ENCODE measurements around the gene SDK2. TPM values are rescaled to one million over a fixed set of nuclear protein-coding genes. Genes with fewer than 3 reads are reported as not detected.

Gene SDK2
- total and polyA plus RNA-seq, 11 donors: 0.84 to 4.0 (median 2.6) TPM

DNA sequence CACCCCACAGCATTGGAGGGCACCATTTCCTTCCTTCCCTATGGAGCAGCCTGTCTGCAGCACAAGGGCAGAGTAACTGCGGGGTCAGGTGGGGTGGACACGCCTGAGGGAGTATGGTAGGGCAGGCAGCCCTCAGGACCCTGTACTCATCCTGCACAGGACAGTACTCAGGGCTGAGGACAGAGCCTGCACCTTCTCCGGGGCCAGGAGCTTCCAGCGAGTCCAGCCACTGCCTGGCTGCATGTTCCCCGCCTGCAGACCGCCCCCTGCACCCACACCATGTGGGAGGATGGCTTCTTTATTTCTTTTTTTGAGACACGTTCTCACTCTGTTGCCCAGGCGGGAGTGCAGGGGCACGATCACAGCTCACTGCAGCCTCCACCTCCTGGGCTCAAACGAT is 284.9 kb downstream of the SDK2 start:
- Histone ChIP-seq H3K4me3 (no peak overlapping the region), H3K27me3 (no peaks in the 10 kb centered on the region), H3K36me3 (no peaks in the 10 kb centered on the region), H3K27ac (peak overlapping the region in 2 of 12 donors; percentile 24 to 28), H3K9me3 (no peaks in the 10 kb centered on the region), H3K4me1 (peaks cover 0 to 41% (median 9%) of the 10 kb centered on the region in 12 donors)
- ATAC-seq (peak in 1 of 4 donors; percentile 3), DNase-seq (no peak)
- TF ChIP-seq CTCF (IDR thresholded peaks at IDR 0.05) (no peak), POLR2A (IDR thresholded peaks at IDR 0.05) (no peak)
- 84 to 95% (median 91%) methylated on average over 8 to 10 of the region's 10 CpGs for WGBS, 4 donors
- intact Hi-C loops (cut with DNase I): loop anchor here in 2 of 10 donors (5.0 kb wide), 1 partner anchor 37 kb away; no protein-coding TSS in a partner anchor

DNA sequence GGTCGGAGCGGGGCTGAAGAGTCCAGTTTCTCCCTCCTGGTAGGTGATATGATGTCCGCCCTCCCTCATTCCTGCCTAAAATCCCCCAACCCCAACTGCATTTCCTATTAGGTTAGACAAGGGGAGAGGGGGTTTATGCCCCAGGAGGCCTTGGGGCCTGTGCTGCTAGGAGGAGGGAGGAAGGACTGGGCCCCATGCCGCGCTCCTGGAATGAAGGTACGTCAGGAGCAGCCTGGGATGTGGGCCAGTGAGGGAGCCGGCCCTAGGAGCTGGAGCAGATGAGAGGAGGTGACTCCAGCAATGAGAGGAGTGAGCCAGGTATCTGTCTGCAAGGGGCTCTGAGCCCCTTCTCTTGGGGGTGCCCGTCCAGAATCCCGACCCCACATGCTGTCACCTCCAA is 285.6 kb downstream of the SDK2 start:
- no peak overlapping the region for H3K4me3 ChIP-seq
- no peak for TF ChIP-seq CTCF (IDR thresholded peaks at IDR 0.05)
- TF ChIP-seq POLR2A (IDR thresholded peaks at IDR 0.05): no peak
- intact Hi-C loops (cut with DNase I): loop anchor here in 2 of 10 donors (5.0 kb wide), 1 partner anchor 36 kb away; no protein-coding TSS in a partner anchor
- no peaks in the 10 kb centered on the region for H3K27me3 ChIP-seq
- peaks cover 0 to 41% (median 9%) of the 10 kb centered on the region in 12 donors for H3K4me1 ChIP-seq
- peak overlapping the region in 1 of 12 donors; percentile 28 for H3K27ac ChIP-seq
- WGBS, 4 donors: 87 to 94% (median 90%) methylated on average over 7 to 9 of the region's 9 CpGs
- H3K36me3 ChIP-seq: no peaks in the 10 kb centered on the region
- no peaks in the 10 kb centered on the region for H3K9me3 ChIP-seq
- peak in 3 of 4 donors; percentile 16 to 64 (median 30) for ATAC-seq
- peak in 2 of 5 donors; percentile 56 to 57 for DNase-seq

DNA sequence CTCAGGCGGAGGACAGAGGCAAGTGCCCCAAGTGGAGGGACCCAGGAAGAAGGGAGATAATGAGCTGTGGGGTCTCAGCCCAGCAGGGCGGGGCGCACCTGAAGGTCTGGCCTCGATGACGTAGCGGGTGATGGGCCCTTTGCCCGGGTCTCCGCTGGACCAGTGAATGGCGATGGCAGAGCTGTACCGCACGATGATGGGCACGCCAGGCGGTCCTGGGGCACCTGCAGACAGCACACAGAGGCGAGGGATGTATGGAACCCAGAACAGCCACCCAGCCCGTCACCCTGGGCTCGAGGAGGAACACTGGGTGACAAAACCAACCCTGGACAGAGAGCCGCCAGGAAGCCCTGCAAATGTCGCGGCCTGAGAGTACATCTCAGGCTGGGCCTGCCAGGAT is 286.3 kb downstream of the SDK2 start:
- Histone ChIP-seq H3K27ac (peak overlapping the region in 2 of 12 donors; percentile 41 to 82), H3K4me1 (peaks cover 0 to 41% (median 9%) of the 10 kb centered on the region in 12 donors), H3K36me3 (no peaks in the 10 kb centered on the region), H3K9me3 (no peaks in the 10 kb centered on the region), H3K4me3 (no peak overlapping the region), H3K27me3 (no peaks in the 10 kb centered on the region)
- 95 to 97% (median 97%) methylated on average over 18 to 19 of the region's 19 CpGs for WGBS, 4 donors
- TF ChIP-seq POLR2A (IDR thresholded peaks at IDR 0.05) (no peak), CTCF (IDR thresholded peaks at IDR 0.05) (no peak)
- DNase-seq (no peak), ATAC-seq (no peak)
- intact Hi-C loops (cut with DNase I): loop anchor here in 2 of 10 donors (5.0 kb wide), 1 partner anchor 36 kb away; no protein-coding TSS in a partner anchor

DNA sequence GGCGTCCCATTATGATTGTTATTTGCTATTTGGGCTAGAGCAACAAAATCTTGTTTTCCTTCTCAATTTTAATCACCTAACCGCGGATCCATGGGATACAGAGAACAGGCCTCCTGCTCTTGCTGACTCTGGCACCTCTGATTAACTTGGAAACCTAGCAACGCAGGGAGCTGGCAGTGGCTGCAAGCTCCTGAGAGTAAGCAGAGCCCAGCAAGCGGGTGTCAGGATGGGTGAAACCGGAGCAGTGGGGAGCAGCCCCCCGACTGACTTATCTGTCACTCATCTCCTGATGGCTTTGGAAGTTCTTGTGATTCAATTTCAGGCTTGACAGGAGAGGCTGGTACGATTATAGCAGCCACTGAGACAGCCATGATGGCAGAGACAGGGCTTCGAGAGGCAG is 286.9 kb downstream of the SDK2 start:
- no peak for TF ChIP-seq POLR2A (IDR thresholded peaks at IDR 0.05)
- TF ChIP-seq CTCF (IDR thresholded peaks at IDR 0.05): no peak
- ATAC-seq (peak; percentile 52 to 77 (median 70)), DNase-seq (peak in 2 of 5 donors; percentile 66 to 69)
- Histone ChIP-seq H3K4me1 (peaks cover 0 to 41% (median 9%) of the 10 kb centered on the region in 12 donors), H3K27ac (peak overlapping the region in 4 of 12 donors; percentile 20 to 82 (median 44)), H3K4me3 (no peak overlapping the region), H3K36me3 (no peaks in the 10 kb centered on the region), H3K9me3 (no peaks in the 10 kb centered on the region), H3K27me3 (no peaks in the 10 kb centered on the region)
- 42 to 68% (median 67%) methylated on average over 8 to 9 of the region's 9 CpGs for WGBS, 4 donors
- intact Hi-C loops (cut with DNase I): loop anchor here in 2 of 10 donors (5.0 kb wide), 1 partner anchor 35 kb away; no protein-coding TSS in a partner anchor
